IMR-90 (cell line): ENCODE results near the gene SFT2D2. TPM values are rescaled to one million over a fixed set of nuclear protein-coding genes. Genes with fewer than 3 reads are reported as not detected.
A peak's percentile ranks its signal among the peaks of the same experiment; 100 is the strongest.

Experiments used
- ATAC-seq: fragments of 200-7000 bp; cut with Tn5 transposase; 2 replicates; pipeline ENCODE4 v1.9.1; 2020; ENCODE audit warnings: low read depth, mild to moderate bottlenecking, moderate library complexity
- BruUV-seq: library from RNA; stranded (reverse); fragments of 400-500 nt; replicated peaks from 2 replicates; lab custom pipeline; 2021; lab: Mats Ljungman, UMichigan
- CTCF ChIA-PET: fragments of 300-600 bp; formaldehyde crosslinking; extraction: SDS; loops from one replicate; lab custom pipeline; 2021; ENCODE audit warnings: antibody characterized with exemption; lab: Yijun Ruan, JAX
- POLR2A ChIA-PET: fragments of 300-600 bp; sonication (Branson Sonifier 250); formaldehyde crosslinking; loops from one replicate; lab custom pipeline; 2022; ENCODE audit warnings: antibody characterized with exemption; ENCODE audit not compliant: unreplicated experiment; lab: Charles Lee
- DNase-seq: peaks from one replicate; pipeline ENCODE4 v3.0.0; 2013
- H2AFZ ChIP-seq: replicated peaks from 2 replicates; pipeline ENCODE3; 2013; ENCODE audit warnings: low read length, mild to moderate bottlenecking; ENCODE audit not compliant: poor library complexity
- H2AK5ac ChIP-seq: 2 replicates; pipeline ENCODE4 v1.6.1; 2013; ENCODE audit warnings: low read depth, low read length, inconsistent platforms
- H2AK9ac ChIP-seq: replicated peaks from 2 replicates; pipeline ENCODE3; 2013; ENCODE audit warnings: mild to moderate bottlenecking, low read depth, low read length, moderate library complexity; ENCODE audit not compliant: poor library complexity
- H2BK120ac ChIP-seq: 2 replicates; pipeline ENCODE4 v1.6.1; 2013; ENCODE audit warnings: low read depth, low read length, inconsistent platforms
- H2BK15ac ChIP-seq: 3 replicates; pipeline ENCODE4 v1.6.1; 2013; ENCODE audit warnings: low read depth, low read length, inconsistent platforms
- H2BK20ac ChIP-seq: 2 replicates; pipeline ENCODE4 v1.6.1; 2013; ENCODE audit warnings: low read depth, mild to moderate bottlenecking, inconsistent platforms, low read length, moderate library complexity
- H2BK5ac ChIP-seq: 2 replicates; pipeline ENCODE4 v1.6.1; 2013; ENCODE audit warnings: mild to moderate bottlenecking, low read depth, low read length, inconsistent platforms; ENCODE audit not compliant: poor library complexity, severe bottlenecking
- H3K14ac ChIP-seq: replicated peaks from 2 replicates; pipeline ENCODE4 v1.6.1; 2013; ENCODE audit warnings: low read depth, low read length, inconsistent platforms
- H3K18ac ChIP-seq: 2 replicates; pipeline ENCODE4 v1.6.1; 2013; ENCODE audit warnings: low read depth, low read length, control low read depth
- H3K23ac ChIP-seq: 2 replicates; pipeline ENCODE4 v1.6.1; 2013; ENCODE audit warnings: low read depth, low read length, inconsistent platforms
- H3K27ac ChIP-seq: 2 replicates; pipeline ENCODE4 v1.5.1; 2013; ENCODE audit warnings: mild to moderate bottlenecking, control low read depth, low read length; ENCODE audit not compliant: insufficient read depth
- H3K27me3 ChIP-seq: 2 replicates; pipeline ENCODE4 v1.6.1; 2013; ENCODE audit warnings: low read length; ENCODE audit not compliant: control insufficient read depth, insufficient read depth
- H3K36me3 ChIP-seq: 2 replicates; pipeline ENCODE4 v1.6.1; 2013; ENCODE audit warnings: low read length, mixed read lengths; ENCODE audit not compliant: control insufficient read depth, insufficient read depth
- H3K4ac ChIP-seq: 2 replicates; pipeline ENCODE4 v1.6.1; 2013; ENCODE audit warnings: low read depth, low read length, inconsistent platforms
- H3K4me1 ChIP-seq: 2 replicates; pipeline ENCODE4 v1.6.1; 2013; ENCODE audit warnings: low read length, mixed read lengths; ENCODE audit not compliant: control insufficient read depth, insufficient read depth
- H3K4me2 ChIP-seq: 2 replicates; pipeline ENCODE4 v1.6.1; 2013; ENCODE audit warnings: low read depth, mild to moderate bottlenecking, control low read depth, low read length, moderate library complexity
- H3K4me3 ChIP-seq: 2 replicates; pipeline ENCODE4 v1.5.1; 2013; ENCODE audit warnings: low read depth, mild to moderate bottlenecking, control low read depth, low read length, moderate library complexity; ENCODE audit not compliant: insufficient read depth
- H3K56ac ChIP-seq: 2 replicates; pipeline ENCODE4 v1.6.1; 2013; ENCODE audit warnings: low read length, inconsistent platforms; ENCODE audit not compliant: insufficient read depth; ENCODE audit errors: extremely low read depth
- H3K79me1 ChIP-seq, 2 experiments: 2 replicates each; pipeline ENCODE4 v1.6.1; 2013; ENCODE audit warnings: low read length in 2 of 2, inconsistent platforms in 1 of 2, low read depth in 1 of 2
- H3K9ac ChIP-seq: 2 replicates; pipeline ENCODE4 v1.6.1; 2013; ENCODE audit warnings: low read depth, low read length, control low read depth
- H3K9me1 ChIP-seq: 2 replicates; pipeline ENCODE4 v1.6.1; 2013; ENCODE audit warnings: low read length, inconsistent platforms; ENCODE audit not compliant: insufficient read depth
- H3K9me3 ChIP-seq: 2 replicates; pipeline ENCODE4 v1.6.1; 2013; ENCODE audit warnings: low read length; ENCODE audit not compliant: control insufficient read depth, insufficient read depth
- H4K20me1 ChIP-seq: 2 replicates; pipeline ENCODE4 v1.6.1; 2013; ENCODE audit warnings: low read length, inconsistent platforms; ENCODE audit not compliant: insufficient read depth
- H4K5ac ChIP-seq: 2 replicates; pipeline ENCODE4 v1.6.1; 2013; ENCODE audit warnings: mild to moderate bottlenecking, low read depth, low read length, control low read depth
- H4K8ac ChIP-seq, 2 experiments: 2 replicates each; pipeline ENCODE4 v1.6.1; 2013; ENCODE audit warnings: low read depth in 2 of 2, low read length in 2 of 2, control low read depth in 1 of 2, inconsistent platforms in 1 of 2
- H4K91ac ChIP-seq: 2 replicates; pipeline ENCODE4 v1.6.1; 2013; ENCODE audit warnings: low read depth, low read length, inconsistent platforms; ENCODE audit not compliant: insufficient read depth
- BHLHE40 ChIP-seq: fragments of 150-350 bp; IDR thresholded peaks from 2 replicates; pipeline ENCODE4 v1.6.1; 2016; ENCODE audit warnings: mild to moderate bottlenecking, low read depth, low read length
- CEBPB ChIP-seq: IDR thresholded peaks from 2 replicates; pipeline ENCODE4 v1.6.1; 2012; ENCODE audit warnings: low read depth, low read length, improper control_type of control experiment
- MAZ ChIP-seq: IDR thresholded peaks from 2 replicates; pipeline ENCODE4 v1.6.1; 2012; ENCODE audit warnings: low read depth, mild to moderate bottlenecking, low read length, improper control_type of control experiment, moderate library complexity, borderline replicate concordance
- RAD21 ChIP-seq: IDR thresholded peaks from 2 replicates; pipeline ENCODE4 v1.6.1; 2012; ENCODE audit warnings: low read length, improper control_type of control experiment
- USF2 ChIP-seq: fragments of 150-350 bp; IDR thresholded peaks from 2 replicates; pipeline ENCODE4 v1.6.1; 2017; ENCODE audit warnings: mild to moderate bottlenecking, antibody characterized with exemption, low read length, low read depth
- WGBS, 2 experiments: methylation state at CpG; one replicate each; pipeline versions ENCODE4 v1.1.5 to v1.1.7; 2013; ENCODE audit warnings: missing lambda C conversion rate in 2 of 2; ENCODE audit not compliant: insufficient read length in 1 of 2; ENCODE audit errors: extremely low coverage in 2 of 2; 5-methylcytosine and 5-hydroxymethylcytosine counted together
- dilution Hi-C: fragments of 300-500 bp; cut with HindIII; formaldehyde crosslinking; loops from one replicate; pipeline ENCODE4 v1.14.3; 2018; ENCODE audit warnings: low sequenced_read_pairs; ENCODE audit not compliant: unreplicated experiment
- in situ Hi-C: fragments of 300-500 bp; cut with MboI; formaldehyde crosslinking; loops from 3 replicates; pipeline ENCODE4 v1.14.3; 2019; ENCODE audit warnings: low sequenced_read_pairs, inconsistent platforms, mixed read lengths
- intact Hi-C: fragments of 100-400 bp; cut with micrococcal nuclease; formaldehyde crosslinking; loops from 2 replicates; pipeline ENCODE4 v1.10.0; 2022
- polyA plus RNA-seq, 3 experiments: library from polyadenylated mRNA; depleted of rRNA; stranded (reverse); fragments of >200 nt; gene quantifications; 2 replicates each; pipeline ENCODE4 v1.2.3, GENCODE V29; 2012; ENCODE audit warnings: low replicate concordance in 1 of 3
- total RNA-seq: library from RNA; depleted of rRNA; stranded (reverse); fragments of >200 nt; gene quantifications from 2 replicates; pipeline ENCODE4 v1.2.3, GENCODE V29; 2012
- TF ChIP-seq, protein P1 (sequence below): conservative IDR thresholded peaks from 2 replicates; pipeline ENCODE4 v1.5.1; 2012; ENCODE audit warnings: mild to moderate bottlenecking, low read depth, low read length, improper control_type of control experiment
- TF ChIP-seq, protein P2 (sequence below): fragments of 150-350 bp; IDR thresholded peaks from 2 replicates; pipeline ENCODE4 v1.6.1; 2016; ENCODE audit warnings: low read depth, mild to moderate bottlenecking, low read length, moderate library complexity, borderline replicate concordance

The SFT2D2 gene
- total and polyA plus RNA-seq, 2 of the 4 experiments (the other 2 are of a cell fraction): 11.1 to 37.6 TPM

- Histone ChIP-seq H2AFZ (no peak overlapping the region), H4K8ac (no peak overlapping the region), H4K91ac (no peak overlapping the region), H3K23ac (no peak overlapping the region), H3K9me3 (no peaks in the 10 kb centered on the region), H3K79me1 (no peaks in the 10 kb centered on the region), H3K4ac (no peak overlapping the region), H3K9ac (no peak overlapping the region), H2BK5ac (no peak overlapping the region), H3K4me3 (no peak overlapping the region), H3K56ac (no peak overlapping the region), H3K9me1 (no peaks in the 10 kb centered on the region), H2AK5ac (no peak overlapping the region), H2BK120ac (no peak overlapping the region), H3K36me3 (no peaks in the 10 kb centered on the region), H3K27ac (no peak overlapping the region), H4K5ac (no peak overlapping the region), H3K18ac (no peak overlapping the region), H3K4me2 (no peak overlapping the region), H2BK20ac (no peak overlapping the region), H3K4me1 (peaks cover 2% of the 10 kb centered on the region; the same call in 1 of the 2 replicates), H2BK15ac (no peak overlapping the region), H3K14ac (no peak overlapping the region), H3K27me3 (no peaks in the 10 kb centered on the region), H4K20me1 (no peaks in the 10 kb centered on the region), H2AK9ac (no peak overlapping the region)
- CTCF ChIA-PET: no interaction called here
- in situ Hi-C loops (no loop called here), intact Hi-C loops (no loop called here), dilution Hi-C loops (no loop called here)
- no TSS peak for BruUV-seq
- peak; percentile 65 for DNase-seq
- WGBS, 2 experiments: no CpG with 5 or more reads among the region's 3 CpGs
- POLR2A ChIA-PET: no interaction called here
- TF ChIP-seq, protein P1, sequence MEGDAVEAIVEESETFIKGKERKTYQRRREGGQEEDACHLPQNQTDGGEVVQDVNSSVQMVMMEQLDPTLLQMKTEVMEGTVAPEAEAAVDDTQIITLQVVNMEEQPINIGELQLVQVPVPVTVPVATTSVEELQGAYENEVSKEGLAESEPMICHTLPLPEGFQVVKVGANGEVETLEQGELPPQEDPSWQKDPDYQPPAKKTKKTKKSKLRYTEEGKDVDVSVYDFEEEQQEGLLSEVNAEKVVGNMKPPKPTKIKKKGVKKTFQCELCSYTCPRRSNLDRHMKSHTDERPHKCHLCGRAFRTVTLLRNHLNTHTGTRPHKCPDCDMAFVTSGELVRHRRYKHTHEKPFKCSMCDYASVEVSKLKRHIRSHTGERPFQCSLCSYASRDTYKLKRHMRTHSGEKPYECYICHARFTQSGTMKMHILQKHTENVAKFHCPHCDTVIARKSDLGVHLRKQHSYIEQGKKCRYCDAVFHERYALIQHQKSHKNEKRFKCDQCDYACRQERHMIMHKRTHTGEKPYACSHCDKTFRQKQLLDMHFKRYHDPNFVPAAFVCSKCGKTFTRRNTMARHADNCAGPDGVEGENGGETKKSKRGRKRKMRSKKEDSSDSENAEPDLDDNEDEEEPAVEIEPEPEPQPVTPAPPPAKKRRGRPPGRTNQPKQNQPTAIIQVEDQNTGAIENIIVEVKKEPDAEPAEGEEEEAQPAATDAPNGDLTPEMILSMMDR: no peak
- TF ChIP-seq RAD21: no peak
- TF ChIP-seq MAZ: no peak
- peak; percentile 73 for TF ChIP-seq CEBPB
- no peak for TF ChIP-seq BHLHE40
- TF ChIP-seq USF2: no peak
- TF ChIP-seq, protein P2, sequence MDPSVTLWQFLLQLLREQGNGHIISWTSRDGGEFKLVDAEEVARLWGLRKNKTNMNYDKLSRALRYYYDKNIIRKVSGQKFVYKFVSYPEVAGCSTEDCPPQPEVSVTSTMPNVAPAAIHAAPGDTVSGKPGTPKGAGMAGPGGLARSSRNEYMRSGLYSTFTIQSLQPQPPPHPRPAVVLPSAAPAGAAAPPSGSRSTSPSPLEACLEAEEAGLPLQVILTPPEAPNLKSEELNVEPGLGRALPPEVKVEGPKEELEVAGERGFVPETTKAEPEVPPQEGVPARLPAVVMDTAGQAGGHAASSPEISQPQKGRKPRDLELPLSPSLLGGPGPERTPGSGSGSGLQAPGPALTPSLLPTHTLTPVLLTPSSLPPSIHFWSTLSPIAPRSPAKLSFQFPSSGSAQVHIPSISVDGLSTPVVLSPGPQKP: no peak
- no peak for ATAC-seq
Observed at GRCh38 chr1:168288311-168289052, 62.7 kb downstream of the SFT2D2 start.
